PC-3 (cell line): ENCODE measurements around the gene ZNFX1. TPM values are rescaled to one million over a fixed set of nuclear protein-coding genes. Genes with fewer than 3 reads are reported as not detected.

Source experiments
- ATAC-seq: fragments of 200-7000 bp; cut with Tn5 transposase; 2 replicates; pipeline ENCODE4 v1.9.1; 2020; ENCODE audit warnings: mild to moderate bottlenecking, moderate library complexity
- BruUV-seq: library from RNA; stranded (reverse); fragments of 400-500 nt; replicated peaks from 2 replicates; lab custom pipeline; 2021; lab: Mats Ljungman, UMichigan
- CTCF ChIA-PET: fragments of 300-600 bp; sonication (Branson Sonifier 250); formaldehyde crosslinking; loops from one replicate; lab custom pipeline; 2022; ENCODE audit warnings: antibody characterized with exemption; lab: Charles Lee
- POLR2A ChIA-PET: fragments of 300-600 bp; sonication (Branson Sonifier 250); formaldehyde crosslinking; loops from one replicate; lab custom pipeline; 2022; ENCODE audit warnings: antibody characterized with exemption; ENCODE audit not compliant: unreplicated experiment; lab: Charles Lee
- DNase-seq: peaks from one replicate; pipeline ENCODE4 v3.0.0-alpha.2; 2015
- H2AFZ ChIP-seq: fragments of 300-600 bp; sonication (generic); 2 replicates; pipeline ENCODE4 v1.6.0; 2016; ENCODE audit warnings: antibody characterized with exemption, low read length
- H3F3A ChIP-seq: fragments of 300-600 bp; sonication (generic); one replicate; pipeline ENCODE4 v1.6.0; 2017; ENCODE audit warnings: antibody characterized with exemption, low read length, control low read depth, mild to moderate bottlenecking; ENCODE audit not compliant: unreplicated experiment
- H3K27ac ChIP-seq: fragments of 300-600 bp; sonication (generic); 2 replicates; pipeline ENCODE4 v1.5.1; 2016; ENCODE audit warnings: mild to moderate bottlenecking, low read length
- H3K27me3 ChIP-seq: fragments of 300-600 bp; sonication (generic); 2 replicates; pipeline ENCODE4 v1.6.1; 2016; ENCODE audit warnings: low read length, mixed read lengths
- H3K36me3 ChIP-seq: fragments of 300-600 bp; sonication (generic); 2 replicates; pipeline ENCODE4 v1.6.1; 2016; ENCODE audit warnings: low read depth, mixed run types, low read length, mixed read lengths
- H3K4me1 ChIP-seq: fragments of 300-600 bp; sonication (generic); 2 replicates; pipeline ENCODE4 v1.5.1; 2016; ENCODE audit warnings: low read length; ENCODE audit not compliant: insufficient read depth
- H3K4me2 ChIP-seq: fragments of 300-600 bp; sonication (generic); 2 replicates; pipeline ENCODE4 v1.6.0; 2016; ENCODE audit warnings: low read length
- H3K4me3 ChIP-seq: fragments of 300-600 bp; sonication (generic); 2 replicates; pipeline ENCODE4 v1.5.1; 2016; ENCODE audit warnings: mild to moderate bottlenecking, low read length, mixed read lengths
- H3K79me2 ChIP-seq: fragments of 300-600 bp; sonication (generic); 2 replicates; pipeline ENCODE4 v1.6.1; 2017; ENCODE audit warnings: low read length, mixed read lengths
- H3K9ac ChIP-seq: fragments of 300-600 bp; sonication (generic); 2 replicates; pipeline ENCODE4 v1.6.0; 2016; ENCODE audit warnings: mild to moderate bottlenecking, low read length
- H3K9me2 ChIP-seq: fragments of 300-600 bp; sonication (generic); replicated peaks from 2 replicates; pipeline ENCODE4 v1.6.1; 2016; ENCODE audit warnings: mixed run types, low read length, mixed read lengths
- H3K9me3 ChIP-seq: fragments of 300-600 bp; sonication (generic); 2 replicates; pipeline ENCODE4 v1.6.1; 2016; ENCODE audit warnings: low read length, mixed read lengths
- H4K20me1 ChIP-seq: fragments of 300-600 bp; sonication (generic); 2 replicates; pipeline ENCODE4 v1.6.1; 2016; ENCODE audit warnings: low read length, mixed read lengths
- CTCF ChIP-seq: fragments of 300-600 bp; sonication (generic); conservative IDR thresholded peaks from 2 replicates; pipeline ENCODE4 v1.5.1; 2017; ENCODE audit warnings: antibody characterized with exemption, low read depth, mild to moderate bottlenecking, low read length
- EZH2 ChIP-seq: fragments of 300-600 bp; sonication (generic); IDR thresholded peaks from one replicate; pipeline ENCODE4 v1.6.1; 2017; ENCODE audit warnings: antibody characterized with exemption, mild to moderate bottlenecking, low read length; ENCODE audit not compliant: unreplicated experiment
- EZH2phosphoT487 ChIP-seq: fragments of 300-600 bp; sonication (generic); IDR thresholded peaks from 2 replicates; pipeline ENCODE4 v1.6.1; 2018; ENCODE audit warnings: mild to moderate bottlenecking, antibody characterized with exemption, low read length, borderline replicate concordance
- intact Hi-C: fragments of 100-400 bp; cut with micrococcal nuclease; formaldehyde crosslinking; loops from 2 replicates; pipeline ENCODE4 v1.9.0; 2023
- total RNA-seq: library from RNA; depleted of rRNA; stranded (reverse); fragments of >200 nt; gene quantifications from 2 replicates; pipeline ENCODE4 v1.2.3, GENCODE V29; 2014

Gene ZNFX1
- total RNA-seq, 1 experiment from 2014 or later: 18.8 TPM

- H2AFZ ChIP-seq: no peak overlapping the region
- no peaks in the 10 kb centered on the region for H3K9me2 ChIP-seq
- H3K4me1 ChIP-seq: no peaks in the 10 kb centered on the region
- TF ChIP-seq CTCF (peak; percentile 30), EZH2phosphoT487 (no peak)
- ATAC-seq (no peak), DNase-seq (no peak)
- no peak overlapping the region for H3K27ac ChIP-seq
- H4K20me1 ChIP-seq: no peaks in the 10 kb centered on the region
- no peaks in the 10 kb centered on the region for H3K27me3 ChIP-seq
- ChIA-PET CTCF (no interaction called here), POLR2A (no interaction called here)
- no peak overlapping the region for H3K4me2 ChIP-seq
- peaks cover 12% of the 10 kb centered on the region for H3K79me2 ChIP-seq
- H3K9ac ChIP-seq: no peak overlapping the region
- no peak overlapping the region for H3K4me3 ChIP-seq
- no peaks in the 10 kb centered on the region for H3K9me3 ChIP-seq
- intact Hi-C loops: no loop called here
- no peaks in the 10 kb centered on the region for H3F3A ChIP-seq
- BruUV-seq: no TSS peak
- peaks cover 75% of the 10 kb centered on the region for H3K36me3 ChIP-seq
Observed at GRCh38 chr20:49225896-49226295, 52.0 kb downstream of the ZNFX1 start.

- peak; percentile 5 for ATAC-seq
- BruUV-seq: no TSS peak
- Histone ChIP-seq H3K9ac (peak overlapping the region; percentile 83), H3K79me2 (peaks cover 29% of the 10 kb centered on the region), H2AFZ (peak overlapping the region; percentile 79), H3K9me2 (no peaks in the 10 kb centered on the region), H3K27me3 (no peaks in the 10 kb centered on the region), H3K9me3 (no peaks in the 10 kb centered on the region), H3K27ac (peak overlapping the region; percentile 45), H3K4me1 (peaks cover 15% of the 10 kb centered on the region), H3K4me3 (peak overlapping the region; percentile 82), H4K20me1 (peaks cover 5% of the 10 kb centered on the region), H3K4me2 (peak overlapping the region; percentile 88), H3K36me3 (peaks cover 37% of the 10 kb centered on the region), H3F3A (no peaks in the 10 kb centered on the region)
- intact Hi-C loops: no loop called here
- POLR2A ChIA-PET: no interaction called here
- peak; percentile 20 for DNase-seq
- CTCF ChIA-PET: no interaction called here
- TF ChIP-seq CTCF (no peak), EZH2 (no peak), EZH2phosphoT487 (no peak)
Observed at GRCh38 chr20:49219924-49220831, 57.7 kb downstream of the ZNFX1 start.
